ENCODE measurements around the gene NEMP2.
A peak's percentile ranks its signal among the peaks of the same experiment; 100 is the strongest.

NEMP2 gene

GRCh38 chr2:190538201-190538600 is 3.7 kb upstream of the NEMP2 start:
- no peaks in the 10 kb centered on the region for H3K27me3 ChIP-seq (ENCODE audit: control insufficient read depth, low read length)
- H4K20me1 ChIP-seq (ENCODE audit: control insufficient read depth, insufficient read depth, low read depth, low read length): no peaks in the 10 kb centered on the region
- H3K27ac ChIP-seq (ENCODE audit: low read depth, low read length): no peak overlapping the region
- peaks cover 84% of the 10 kb centered on the region for H3K79me2 ChIP-seq (ENCODE audit: control insufficient read depth, low read length)
- TF ChIP-seq EZH2phosphoT487 (IDR thresholded peaks at IDR 0.05; ENCODE audit: borderline replicate concordance, low read length) (no peak), CTCF (IDR thresholded peaks at IDR 0.05; ENCODE audit: low read depth, low read length, poor library complexity, severe bottlenecking) (no peak)
- no peak overlapping the region for H3K4me2 ChIP-seq (ENCODE audit: low read length)
- peaks cover 37% of the 10 kb centered on the region for H3K9me3 ChIP-seq (ENCODE audit: control insufficient read depth, insufficient read depth, low read length)
- H3K36me3 ChIP-seq (ENCODE audit: control insufficient read depth, low read length): peaks cover 37% of the 10 kb centered on the region
- H3K4me1 ChIP-seq (ENCODE audit: control insufficient read depth, low read length): peaks cover 21% of the 10 kb centered on the region
- no peaks in the 10 kb centered on the region for H3K9me2 ChIP-seq (replicated peaks; ENCODE audit: control insufficient read depth, low read length)
- H3F3A ChIP-seq (ENCODE audit: control insufficient read depth, insufficient read depth): peaks cover 6% of the 10 kb centered on the region
- H3K4me3 ChIP-seq (ENCODE audit: low read length): no peak overlapping the region

GRCh38 chr2:190537765-190538164 is 3.2 kb upstream of the NEMP2 start:
- no peak for TF ChIP-seq CTCF (IDR thresholded peaks at IDR 0.05; ENCODE audit: low read depth, low read length, poor library complexity, severe bottlenecking)
- TF ChIP-seq EZH2phosphoT487 (IDR thresholded peaks at IDR 0.05; ENCODE audit: borderline replicate concordance, low read length): no peak
- no peak overlapping the region for H3K4me2 ChIP-seq (ENCODE audit: low read length)
- H3K4me1 ChIP-seq (ENCODE audit: control insufficient read depth, low read length): peaks cover 25% of the 10 kb centered on the region
- no peaks in the 10 kb centered on the region for H3K27me3 ChIP-seq (ENCODE audit: control insufficient read depth, low read length)
- peaks cover 84% of the 10 kb centered on the region for H3K79me2 ChIP-seq (ENCODE audit: control insufficient read depth, low read length)
- no peaks in the 10 kb centered on the region for H3K9me2 ChIP-seq (replicated peaks; ENCODE audit: control insufficient read depth, low read length)
- no peak overlapping the region for H3K4me3 ChIP-seq (ENCODE audit: low read length)
- H4K20me1 ChIP-seq (ENCODE audit: control insufficient read depth, insufficient read depth, low read depth, low read length): no peaks in the 10 kb centered on the region
- H3F3A ChIP-seq (ENCODE audit: control insufficient read depth, insufficient read depth): peaks cover 8% of the 10 kb centered on the region
- H3K36me3 ChIP-seq (ENCODE audit: control insufficient read depth, low read length): peaks cover 37% of the 10 kb centered on the region
- peaks cover 37% of the 10 kb centered on the region for H3K9me3 ChIP-seq (ENCODE audit: control insufficient read depth, insufficient read depth, low read length)
- no peak overlapping the region for H3K27ac ChIP-seq (ENCODE audit: low read depth, low read length)

GRCh38 chr2:190535586-190535985 is 1.1 kb upstream of the NEMP2 start:
- H3F3A ChIP-seq (ENCODE audit: control insufficient read depth, insufficient read depth): peaks cover 20% of the 10 kb centered on the region
- H3K79me2 ChIP-seq (ENCODE audit: control insufficient read depth, low read length): peaks cover 74% of the 10 kb centered on the region
- H3K27me3 ChIP-seq (ENCODE audit: control insufficient read depth, low read length): no peaks in the 10 kb centered on the region
- peaks cover 36% of the 10 kb centered on the region for H3K36me3 ChIP-seq (ENCODE audit: control insufficient read depth, low read length)
- H3K4me3 ChIP-seq (ENCODE audit: low read length): peak overlapping the region; percentile 82
- H3K9me2 ChIP-seq (replicated peaks; ENCODE audit: control insufficient read depth, low read length): no peaks in the 10 kb centered on the region
- TF ChIP-seq EZH2phosphoT487 (IDR thresholded peaks at IDR 0.05; ENCODE audit: borderline replicate concordance, low read length) (no peak), CTCF (IDR thresholded peaks at IDR 0.05; ENCODE audit: low read depth, low read length, poor library complexity, severe bottlenecking) (no peak)
- no peak overlapping the region for H3K27ac ChIP-seq (ENCODE audit: low read depth, low read length)
- H3K4me2 ChIP-seq (ENCODE audit: low read length): peak overlapping the region; percentile 89
- H3K9me3 ChIP-seq (ENCODE audit: control insufficient read depth, insufficient read depth, low read length): peaks cover 34% of the 10 kb centered on the region
- no peaks in the 10 kb centered on the region for H4K20me1 ChIP-seq (ENCODE audit: control insufficient read depth, insufficient read depth, low read depth, low read length)
- peaks cover 47% of the 10 kb centered on the region for H3K4me1 ChIP-seq (ENCODE audit: control insufficient read depth, low read length)

- Histone ChIP-seq H3F3A (ENCODE audit: control insufficient read depth, insufficient read depth) (peaks cover 20% of the 10 kb centered on the region), H3K4me3 (ENCODE audit: low read length) (peak overlapping the region; percentile 82), H3K79me2 (ENCODE audit: control insufficient read depth, low read length) (peaks cover 71% of the 10 kb centered on the region), H3K4me2 (ENCODE audit: low read length) (peak overlapping the region; percentile 89), H3K36me3 (ENCODE audit: control insufficient read depth, low read length) (peaks cover 33% of the 10 kb centered on the region), H4K20me1 (ENCODE audit: control insufficient read depth, insufficient read depth, low read depth, low read length) (no peaks in the 10 kb centered on the region), H3K9me3 (ENCODE audit: control insufficient read depth, insufficient read depth, low read length) (peaks cover 29% of the 10 kb centered on the region), H3K27ac (ENCODE audit: low read depth, low read length) (peak overlapping the region; percentile 85), H3K27me3 (ENCODE audit: control insufficient read depth, low read length) (no peaks in the 10 kb centered on the region), H3K4me1 (ENCODE audit: control insufficient read depth, low read length) (peaks cover 52% of the 10 kb centered on the region), H3K9me2 (replicated peaks; ENCODE audit: control insufficient read depth, low read length) (no peaks in the 10 kb centered on the region)
- TF ChIP-seq EZH2phosphoT487 (IDR thresholded peaks at IDR 0.05; ENCODE audit: borderline replicate concordance, low read length) (no peak), CTCF (IDR thresholded peaks at IDR 0.05; ENCODE audit: low read depth, low read length, poor library complexity, severe bottlenecking) (no peak)
Observed at GRCh38 chr2:190535121-190535439, 558 bp upstream of the NEMP2 start.

All from DOHH2 (cell line).